ENCODE measurements around the gene RNF223. TPM values are rescaled to one million over a fixed set of nuclear protein-coding genes. Genes with fewer than 3 reads are reported as not detected.

The RNF223 gene
- total RNA-seq, 1 experiment from 2014 or later = 147 TPM

- ChIA-PET POLR2A (ENCODE audit: unreplicated experiment) (no interaction called here), CTCF (interaction anchor here (0.6 kb wide), 1 partner anchor 171 kb away, joined by 3 read pairs; no protein-coding TSS in a partner anchor)
- H4K20me1 ChIP-seq (ENCODE audit: low read length) = no peaks in the 10 kb centered on the region
- no peaks in the 10 kb centered on the region for H3K27me3 ChIP-seq (ENCODE audit: low read length)
- H3K9me3 ChIP-seq (ENCODE audit: low read length) = no peaks in the 10 kb centered on the region
- H3F3A ChIP-seq (ENCODE audit: low read length, unreplicated experiment) = no peaks in the 10 kb centered on the region
- H3K79me2 ChIP-seq (ENCODE audit: low read length) = peaks cover 2% of the 10 kb centered on the region
- no peak overlapping the region for H3K27ac ChIP-seq (ENCODE audit: low read length)
- TF ChIP-seq EZH2phosphoT487 (IDR thresholded peaks at IDR 0.05; ENCODE audit: borderline replicate concordance, low read length) = no peak
- no peak for TF ChIP-seq EZH2 (IDR thresholded peaks at IDR 0.05; ENCODE audit: low read length, unreplicated experiment)
- TF ChIP-seq CTCF (conservative IDR thresholded peaks at IDR 0.05; ENCODE audit: low read depth, low read length) = no peak
- no TSS peak for BruUV-seq (replicated peaks)
- H3K9me2 ChIP-seq (replicated peaks; ENCODE audit: low read length) = no peaks in the 10 kb centered on the region
- DNase-seq (no peak), ATAC-seq (no peak)
- no peaks in the 10 kb centered on the region for H3K36me3 ChIP-seq (ENCODE audit: low read depth, low read length)
- no peak overlapping the region for H3K4me2 ChIP-seq (ENCODE audit: low read length)
- H2AFZ ChIP-seq (ENCODE audit: low read length) = no peak overlapping the region
- peaks cover 23% of the 10 kb centered on the region for H3K4me1 ChIP-seq (ENCODE audit: insufficient read depth, low read length)
- H3K4me3 ChIP-seq (ENCODE audit: low read length) = no peak overlapping the region
- intact Hi-C loops (cut with micrococcal nuclease) = no loop called here
- no peak overlapping the region for H3K9ac ChIP-seq (ENCODE audit: low read length)
Observed at GRCh38 chr1:1120096-1120495, 46.0 kb upstream of the RNF223 start.

- no TSS peak for BruUV-seq (replicated peaks)
- POLR2A ChIA-PET (ENCODE audit: unreplicated experiment) = no interaction called here
- no peak overlapping the region for H2AFZ ChIP-seq (ENCODE audit: low read length)
Observed at GRCh38 chr1:1119272-1119890, 45.3 kb upstream of the RNF223 start.

More at GRCh38 chr1:1119272-1119890, 45.3 kb upstream of the RNF223 start:
- H3K4me2 ChIP-seq (ENCODE audit: low read length) = no peak overlapping the region
- no peak for DNase-seq
- TF ChIP-seq EZH2 (IDR thresholded peaks at IDR 0.05; ENCODE audit: low read length, unreplicated experiment) (no peak), CTCF (conservative IDR thresholded peaks at IDR 0.05; ENCODE audit: low read depth, low read length) (no peak), EZH2phosphoT487 (IDR thresholded peaks at IDR 0.05; ENCODE audit: borderline replicate concordance, low read length) (no peak)
- no peak overlapping the region for H3K9ac ChIP-seq (ENCODE audit: low read length)
- CTCF ChIA-PET = interaction anchor here (0.7 kb wide), 1 partner anchor 117 kb away, joined by 3 read pairs; no protein-coding TSS in a partner anchor
- H3K27ac ChIP-seq (ENCODE audit: low read length) = no peak overlapping the region
- H3K27me3 ChIP-seq (ENCODE audit: low read length) = no peaks in the 10 kb centered on the region
- no peak for ATAC-seq
- H3K9me3 ChIP-seq (ENCODE audit: low read length) = no peaks in the 10 kb centered on the region
- H3K79me2 ChIP-seq (ENCODE audit: low read length) = peaks cover 9% of the 10 kb centered on the region
- no peak overlapping the region for H3K4me3 ChIP-seq (ENCODE audit: low read length)
- H4K20me1 ChIP-seq (ENCODE audit: low read length) = no peaks in the 10 kb centered on the region
- intact Hi-C loops (cut with micrococcal nuclease) = loop anchor here (5.0 kb wide), 1 partner anchor 107 kb away; the partner anchor contains the start of gene ISG15
- no peaks in the 10 kb centered on the region for H3F3A ChIP-seq (ENCODE audit: low read length, unreplicated experiment)
- H3K4me1 ChIP-seq (ENCODE audit: insufficient read depth, low read length) = peaks cover 22% of the 10 kb centered on the region
- H3K9me2 ChIP-seq (replicated peaks; ENCODE audit: low read length) = no peaks in the 10 kb centered on the region
- H3K36me3 ChIP-seq (ENCODE audit: low read depth, low read length) = no peaks in the 10 kb centered on the region
